Omental fat pad (tissue), 4 donors: ENCODE measurements around the gene PREP. TPM values are rescaled to one million over a fixed set of nuclear protein-coding genes. Genes with fewer than 3 reads are reported as not detected.

ENCODE experiments used
- ATAC-seq: fragments of 150-250 bp; one replicate; pipeline ENCODE4 v1.9.1; 2016; ENCODE audit warnings: mild to moderate bottlenecking, moderate library complexity; ENCODE audit not compliant: low FRiP score
- DNase-seq: peaks from one replicate; pipeline ENCODE4 v3.0.0-alpha.2; 2019; ENCODE audit warnings: low spot score
- CTCF ChIP-seq, 3 donors: fragments of 450-650 bp; IDR thresholded peaks; one replicate each; pipeline ENCODE4 v1.5.1; 2016 to 2017; ENCODE audit warnings: antibody characterized with exemption in 3 of 3, mild to moderate bottlenecking in 3 of 3, moderate library complexity in 2 of 3
- total RNA-seq, 4 donors: library from RNA; depleted of rRNA; stranded (reverse); fragments of >200 nt; gene quantifications; one replicate each; pipeline ENCODE4 v1.1.0, GENCODE V29; 2016

The PREP gene
- total RNA-seq, 4 donors from 2014 or later = 18.1 to 29.9 (median 23.6) TPM

- TF ChIP-seq CTCF (IDR thresholded peaks at IDR 0.05) = no peak
- no peak for DNase-seq
- no peak for ATAC-seq
Measured at GRCh38 chr6:105322499-105323225, 80.2 kb downstream of the PREP start.

- DNase-seq = no peak
- ATAC-seq = no peak
- TF ChIP-seq CTCF (IDR thresholded peaks at IDR 0.05) = no peak
Measured at GRCh38 chr6:105321728-105322127, 81.2 kb downstream of the PREP start.

GRCh38 chr6:105321207-105321606, 81.7 kb downstream of the PREP start:
- DNase-seq (no peak), ATAC-seq (no peak)
- no peak for TF ChIP-seq CTCF (IDR thresholded peaks at IDR 0.05)

- TF ChIP-seq CTCF (IDR thresholded peaks at IDR 0.05) = no peak
- DNase-seq = no peak
- ATAC-seq = no peak
Measured at GRCh38 chr6:105320765-105321164, 82.1 kb downstream of the PREP start.

GRCh38 chr6:105320271-105320670, 82.6 kb downstream of the PREP start:
- no peak for TF ChIP-seq CTCF (IDR thresholded peaks at IDR 0.05)
- no peak for ATAC-seq
- DNase-seq = no peak

- ATAC-seq = no peak
- no peak for TF ChIP-seq CTCF (IDR thresholded peaks at IDR 0.05)
- DNase-seq = no peak
Measured at GRCh38 chr6:105319331-105319730, 83.6 kb downstream of the PREP start.

- ATAC-seq = no peak
- TF ChIP-seq CTCF (IDR thresholded peaks at IDR 0.05) = no peak
- no peak for DNase-seq
Measured at GRCh38 chr6:105318660-105319059, 84.2 kb downstream of the PREP start.
